HT-29 (cell line): ENCODE data around the gene GJB3. TPM values are rescaled to one million over a fixed set of nuclear protein-coding genes. Genes with fewer than 3 reads are reported as not detected.
A peak's percentile ranks its signal among the peaks of the same experiment; 100 is the strongest.
"Not testable (repeated sequence)": the region's sequence is repeated elsewhere in the genome, so short reads cannot be mapped to it uniquely, and the experiment has no call there.

ENCODE experiments used
- DNase-seq: peaks from one replicate; pipeline ENCODE4 v3.0.0-alpha.2; 2015; ENCODE audit warnings: low spot score
- total RNA-seq: library from RNA; depleted of rRNA; stranded (reverse); fragments of >200 nt; shearing (Covaris generic); gene quantifications from 2 replicates; pipeline ENCODE4 v1.2.3, GENCODE V29; 2014

The GJB3 gene
- total RNA-seq, 1 experiment from 2014 or later = 70.4 TPM

GRCh38 chr1:34759503-34760357 lies 21.3 kb upstream of the GJB3 start, which contains the start of gene GJB4:
TSS of gene GJB4 (plus strand) at chr1:34759740. CDS start at chr1:34761255, 1,515 bp downstream.
- peak; percentile 39 for DNase-seq

- no peak for DNase-seq
Observed at GRCh38 chr1:34761176-34761761, 19.7 kb upstream of the GJB3 start.

- no peak for DNase-seq
Observed at GRCh38 chr1:34761776-34762307, 19.2 kb upstream of the GJB3 start.

- DNase-seq = no peak
Observed at GRCh38 chr1:34762474-34763141, 18.4 kb upstream of the GJB3 start.

GRCh38 chr1:34763142-34763781 lies 17.8 kb upstream of the GJB3 start:
- peak; percentile 67 for DNase-seq

- no peak for DNase-seq
Observed at GRCh38 chr1:34768856-34769255, 12.2 kb upstream of the GJB3 start.

- DNase-seq = no peak
Observed at GRCh38 chr1:34770891-34771504, 10.0 kb upstream of the GJB3 start.

- DNase-seq = no peak
Observed at GRCh38 chr1:34771573-34772371, 9.2 kb upstream of the GJB3 start.

- not testable (repeated sequence) for DNase-seq
Observed at GRCh38 chr1:34773114-34773513, 7.9 kb upstream of the GJB3 start.

GRCh38 chr1:34774957-34775356 lies 6.1 kb upstream of the GJB3 start:
- DNase-seq = no peak

- DNase-seq = no peak
Observed at GRCh38 chr1:34776911-34777310, 4.1 kb upstream of the GJB3 start.

GRCh38 chr1:34777519-34778321 lies 3.3 kb upstream of the GJB3 start:
- no peak for DNase-seq

- no peak for DNase-seq
Observed at GRCh38 chr1:34778381-34778780, 2.6 kb upstream of the GJB3 start.

GRCh38 chr1:34779005-34779404 lies 2.0 kb upstream of the GJB3 start:
- DNase-seq = no peak

GRCh38 chr1:34779526-34779925 lies 1.5 kb upstream of the GJB3 start:
- peak; percentile 61 for DNase-seq

- DNase-seq = no peak
Observed at GRCh38 chr1:34779962-34780361, 1.1 kb upstream of the GJB3 start.

- DNase-seq = no peak
Observed at GRCh38 chr1:34780528-34780927, 486 bp upstream of the GJB3 start.

- DNase-seq = peak; percentile 79
Observed at GRCh38 chr1:34781844-34782391, 904 bp downstream of the GJB3 start.

GRCh38 chr1:34784751-34785221 lies 3.8 kb downstream of the GJB3 start:
- no peak for DNase-seq
